NCI-H146 treated with DMSO at 0.1 percent for 48 hours (cell line): ENCODE results near the gene SPATA13.

Experiments used
- DNase-seq: peaks from one replicate; lab custom pipeline; 2025; ENCODE audit not compliant: unreplicated experiment; lab: John Stamatoyannopoulos, UW

The SPATA13 gene

DNA sequence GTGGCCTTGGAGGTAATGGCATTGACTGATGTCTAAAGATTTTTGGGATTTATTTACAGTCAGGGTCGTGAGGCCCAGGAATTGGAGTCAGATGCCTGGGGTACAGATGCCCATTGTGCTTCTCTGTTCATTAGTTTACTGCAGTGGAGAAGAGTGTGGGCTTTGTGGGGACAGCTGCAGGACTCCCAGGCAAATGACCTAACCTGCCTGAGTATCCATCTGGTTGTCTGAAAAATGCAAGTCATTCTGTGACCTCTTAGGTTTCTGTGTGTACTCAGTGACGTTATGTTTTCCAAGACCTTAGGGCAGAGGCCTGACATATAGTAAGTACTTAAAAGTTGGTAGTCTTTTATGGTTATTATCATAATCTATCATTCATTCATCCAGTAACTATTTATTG is 60.5 kb downstream of the SPATA13 start:
- no peak for DNase-seq

DNA sequence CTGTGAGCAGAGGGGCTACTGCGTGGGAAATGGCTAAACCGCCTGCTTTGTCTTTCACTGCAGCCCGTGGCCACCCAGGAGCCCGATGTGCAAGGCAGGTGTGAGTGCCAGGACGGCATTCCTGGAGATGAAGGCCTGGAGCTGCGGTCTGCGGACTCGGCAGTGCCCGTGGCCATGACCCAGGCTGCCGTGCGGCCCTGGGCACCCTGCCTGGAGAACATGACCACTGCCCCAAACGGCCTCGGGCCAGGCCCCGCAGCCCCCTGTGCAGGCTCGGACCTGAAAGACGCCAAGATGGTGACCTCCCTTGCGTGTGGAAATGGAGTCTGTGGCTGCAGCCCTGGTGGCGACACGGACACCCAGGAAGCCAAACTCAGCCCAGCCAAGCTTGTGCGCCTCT is 62.2 kb downstream of the SPATA13 start:
- no peak for DNase-seq

DNA sequence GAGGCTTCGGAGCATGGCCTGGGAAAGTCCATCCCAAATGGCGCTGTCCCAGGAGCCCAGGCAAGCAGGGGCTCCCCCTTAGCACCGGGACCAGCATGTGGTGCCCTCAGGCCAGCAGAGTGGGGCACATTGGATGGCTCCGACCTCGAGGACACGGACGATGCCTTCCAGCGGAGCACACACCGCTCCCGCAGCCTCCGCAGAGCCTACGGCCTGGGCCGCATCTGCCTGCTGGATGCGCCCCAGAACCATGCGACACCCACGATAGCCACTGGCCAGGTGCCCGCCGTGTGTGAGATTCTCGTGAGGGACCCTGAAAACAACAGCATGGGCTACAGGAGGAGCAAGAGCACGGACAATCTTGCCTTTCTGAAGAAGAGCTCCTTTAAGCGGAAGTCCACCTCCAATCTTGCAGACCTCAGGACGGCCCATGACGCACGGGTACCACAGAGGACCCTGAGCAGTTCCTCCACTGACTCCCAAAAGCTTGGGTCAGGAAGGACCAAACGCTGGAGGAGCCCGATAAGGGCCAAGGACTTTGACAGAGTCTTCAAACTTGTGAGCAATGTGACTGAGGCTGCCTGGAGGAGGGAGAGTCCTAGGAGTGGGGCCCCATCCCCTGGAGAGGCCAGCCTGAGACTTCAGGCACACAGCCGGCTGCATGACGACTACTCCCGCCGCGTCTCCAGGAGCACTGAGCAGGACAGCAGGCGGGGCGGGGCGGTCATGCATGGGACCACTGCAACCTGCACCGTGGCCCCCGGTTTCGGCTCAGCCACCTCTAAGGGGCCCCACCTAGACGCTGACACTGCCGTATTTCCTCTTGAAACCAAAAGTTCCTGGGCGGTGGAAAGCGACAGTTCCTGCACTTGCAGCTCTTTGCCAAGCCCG is 63.1 kb downstream of the SPATA13 start:
- DNase-seq: no peak

DNA sequence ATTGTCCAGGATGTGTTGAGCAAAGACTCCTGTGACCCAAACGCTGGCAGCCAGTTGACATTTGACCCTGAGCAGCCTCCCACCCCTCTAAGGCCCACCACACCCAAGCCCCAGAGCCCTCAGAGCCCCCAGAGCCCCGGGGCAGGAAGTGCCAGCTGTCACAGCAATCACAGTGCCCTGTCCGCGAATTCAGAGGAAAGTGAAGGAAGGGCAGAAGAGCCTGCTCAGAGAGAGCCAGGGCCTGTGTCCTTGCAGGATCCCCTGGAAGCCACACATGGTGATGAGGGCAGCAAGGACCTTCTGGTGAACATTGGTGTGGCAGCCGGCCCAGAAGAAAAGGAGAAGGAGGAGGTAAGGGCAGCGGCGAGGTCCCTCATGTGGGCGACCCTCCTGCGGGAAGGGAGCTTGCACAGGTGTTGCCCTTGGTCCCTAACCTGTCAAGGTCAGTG is 63.7 kb downstream of the SPATA13 start:
- no peak for DNase-seq

DNA sequence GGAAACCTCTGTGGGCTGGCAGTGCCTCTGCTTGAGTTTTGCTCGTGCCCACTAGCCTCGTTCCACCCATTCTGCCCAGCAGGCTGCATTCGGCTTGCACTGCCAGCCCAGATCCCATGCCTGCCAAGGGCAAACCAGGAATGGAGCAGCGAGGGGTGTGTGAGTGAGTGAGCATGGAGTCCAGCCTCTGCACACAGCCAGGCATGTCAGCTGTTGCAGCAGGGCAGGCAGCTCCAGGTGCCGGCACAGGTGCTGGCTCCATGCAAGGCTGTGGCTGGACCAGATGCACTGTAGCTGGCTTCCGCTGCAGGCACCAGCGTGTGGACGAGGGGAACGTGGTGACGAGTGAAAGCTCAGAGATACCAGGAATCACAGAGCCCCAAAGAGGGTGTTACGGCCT is 64.5 kb downstream of the SPATA13 start:
- DNase-seq: no peak

DNA sequence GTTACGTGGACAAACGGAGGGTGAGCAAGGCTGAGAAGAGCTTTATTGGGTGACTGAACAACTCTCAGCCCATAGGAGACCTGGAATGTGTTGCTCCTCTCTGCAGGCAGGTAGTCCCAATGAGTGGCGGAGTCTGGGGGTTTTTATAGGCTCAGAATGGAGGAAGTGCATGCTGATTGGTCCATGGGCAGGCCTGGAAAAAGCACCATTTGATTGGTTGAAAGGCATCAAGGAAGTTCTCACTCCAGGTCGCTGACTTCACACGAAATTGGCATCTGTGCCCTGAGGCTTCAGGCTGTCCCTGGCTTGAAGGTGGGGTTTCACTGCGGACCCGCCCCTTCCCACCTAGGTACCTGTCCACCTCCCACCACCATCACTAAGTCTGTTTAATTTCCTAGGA is 65.4 kb downstream of the SPATA13 start:
- no peak for DNase-seq

DNA sequence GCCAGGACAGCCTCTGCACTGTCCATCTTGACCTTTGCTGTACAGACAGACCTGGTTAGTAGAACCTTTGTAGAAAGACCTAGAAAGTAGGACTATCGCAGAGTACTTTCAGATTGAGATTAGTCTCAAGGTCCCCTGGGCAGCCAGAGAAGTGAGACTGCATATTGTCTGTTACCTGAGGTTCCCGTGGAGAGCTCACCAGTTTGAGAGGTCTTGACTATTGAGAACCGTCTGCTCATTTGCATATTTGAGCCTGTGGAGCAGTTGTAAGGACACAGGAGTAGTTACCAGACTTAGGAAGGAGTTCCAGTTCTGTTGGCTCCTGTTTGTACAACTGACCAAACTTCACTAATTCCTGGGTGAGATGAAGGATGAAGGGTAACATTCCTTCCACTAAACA is 66.2 kb downstream of the SPATA13 start:
- DNase-seq: no peak

DNA sequence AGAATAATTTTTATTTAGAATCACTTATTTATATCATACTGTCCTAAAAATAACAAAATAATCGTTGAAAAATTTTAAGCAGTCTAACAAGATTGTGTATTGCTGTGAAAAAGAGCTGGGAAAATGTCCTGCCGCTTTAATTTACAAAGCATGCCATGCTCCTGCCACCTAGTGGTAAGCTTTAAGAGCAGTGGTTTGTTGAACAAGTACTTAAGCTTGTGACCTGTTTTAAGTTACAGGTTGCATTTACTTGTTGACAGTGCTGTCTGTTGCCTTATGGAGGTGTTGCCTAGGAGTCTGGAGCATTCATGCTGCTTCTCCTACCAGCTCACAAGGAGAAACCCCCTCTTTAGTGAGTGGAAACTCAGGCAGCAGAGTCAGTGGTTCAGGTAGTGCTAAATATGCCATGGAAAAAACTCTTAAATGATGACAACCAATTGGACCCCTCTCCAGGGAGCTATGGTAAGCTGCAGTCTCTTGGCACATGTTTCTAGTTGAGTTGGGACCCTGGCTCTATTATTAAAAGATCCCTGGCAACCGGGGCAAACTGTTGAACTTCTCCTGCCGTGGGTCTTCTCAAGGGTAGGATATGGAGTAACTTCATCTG is 68.4 kb downstream of the SPATA13 start:
- no peak for DNase-seq

DNA sequence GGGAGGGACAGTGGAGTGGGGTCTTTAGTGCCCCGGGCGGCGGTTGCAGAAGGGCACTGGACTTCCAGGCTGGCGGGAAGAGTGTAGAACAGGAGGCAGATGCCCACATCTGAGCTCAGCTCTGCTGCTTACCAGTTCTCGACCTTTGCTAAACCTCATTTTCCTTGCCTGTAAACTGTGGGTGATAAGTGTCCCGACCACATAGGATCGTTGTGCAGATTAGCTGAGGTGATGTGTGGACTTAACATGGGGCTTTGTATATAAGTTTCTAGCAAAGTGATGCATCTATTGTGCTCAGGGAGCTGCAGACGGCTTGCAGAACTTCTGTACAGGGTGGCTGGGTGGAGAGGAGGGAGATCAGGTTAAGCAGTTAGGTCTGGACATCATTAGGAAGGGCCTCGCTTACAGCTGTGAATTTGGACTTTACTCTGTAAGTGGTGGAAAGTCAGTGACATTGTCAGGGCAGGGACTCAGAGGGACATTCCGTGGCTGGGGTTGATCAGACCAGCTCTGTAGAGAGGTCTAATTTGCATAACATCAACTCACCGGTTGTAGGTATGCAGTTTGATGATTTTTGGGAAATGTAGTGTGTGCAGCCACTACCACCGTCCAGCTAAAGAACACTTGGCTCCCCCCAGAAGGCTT is 70.0 kb downstream of the SPATA13 start:
- DNase-seq: no peak

DNA sequence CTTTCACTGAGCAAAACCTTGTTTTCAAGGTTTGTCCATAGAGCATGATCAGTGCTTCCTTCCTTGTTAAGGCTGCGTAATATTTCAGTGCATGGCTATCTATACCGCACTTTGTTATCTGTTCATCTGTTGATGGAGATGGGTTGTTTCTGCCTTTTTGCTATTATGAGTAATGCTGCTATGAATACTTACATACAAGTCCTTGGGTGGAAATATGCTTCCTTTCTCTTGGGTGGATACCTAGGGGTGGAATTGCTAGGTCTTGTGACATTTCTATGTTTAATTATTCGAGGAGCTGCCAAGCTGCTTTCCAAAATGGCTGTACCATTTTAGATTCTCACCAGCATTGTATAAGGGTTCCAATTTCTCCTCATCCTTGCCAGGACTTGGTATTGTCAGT is 70.9 kb downstream of the SPATA13 start:
- DNase-seq: no peak

DNA sequence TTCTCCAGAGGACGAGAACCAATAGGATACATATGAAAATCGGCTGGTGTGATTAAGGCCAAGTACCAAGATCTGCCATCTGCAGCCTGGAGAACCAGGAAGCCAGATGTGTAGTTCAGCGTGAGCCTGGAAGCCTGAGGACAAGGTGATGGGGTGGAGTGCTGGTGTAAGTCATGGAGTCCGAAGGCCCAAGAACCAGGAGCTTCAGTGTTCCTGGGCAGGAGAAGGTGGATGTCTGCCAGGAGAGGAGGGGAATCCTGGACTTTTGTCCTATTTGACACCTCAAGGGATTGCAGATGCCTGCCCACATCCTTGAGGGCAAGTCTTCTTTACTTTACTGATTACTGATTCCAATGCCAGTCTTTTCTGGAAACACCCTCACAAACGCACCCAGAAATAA is 71.5 kb downstream of the SPATA13 start:
- DNase-seq: no peak

DNA sequence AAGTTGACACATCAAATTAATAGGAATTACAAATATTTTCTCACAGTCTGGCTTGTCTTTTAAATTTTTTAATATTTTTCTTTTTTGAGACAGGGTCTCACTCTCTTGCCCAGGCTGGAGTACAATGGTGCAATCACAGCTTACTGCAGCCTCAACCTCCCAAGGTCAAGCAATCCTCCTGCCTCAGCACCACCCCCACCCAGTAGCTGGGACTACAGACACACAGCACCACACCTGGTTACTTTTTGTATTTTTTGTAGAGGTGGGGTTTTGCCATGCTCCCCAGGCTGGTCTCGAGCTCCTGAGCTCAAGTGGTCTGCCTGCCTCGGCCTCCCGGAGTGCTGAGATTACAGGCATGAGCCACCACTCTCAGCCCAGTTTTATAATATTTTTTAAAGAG is 72.0 kb downstream of the SPATA13 start:
- DNase-seq: no peak

DNA sequence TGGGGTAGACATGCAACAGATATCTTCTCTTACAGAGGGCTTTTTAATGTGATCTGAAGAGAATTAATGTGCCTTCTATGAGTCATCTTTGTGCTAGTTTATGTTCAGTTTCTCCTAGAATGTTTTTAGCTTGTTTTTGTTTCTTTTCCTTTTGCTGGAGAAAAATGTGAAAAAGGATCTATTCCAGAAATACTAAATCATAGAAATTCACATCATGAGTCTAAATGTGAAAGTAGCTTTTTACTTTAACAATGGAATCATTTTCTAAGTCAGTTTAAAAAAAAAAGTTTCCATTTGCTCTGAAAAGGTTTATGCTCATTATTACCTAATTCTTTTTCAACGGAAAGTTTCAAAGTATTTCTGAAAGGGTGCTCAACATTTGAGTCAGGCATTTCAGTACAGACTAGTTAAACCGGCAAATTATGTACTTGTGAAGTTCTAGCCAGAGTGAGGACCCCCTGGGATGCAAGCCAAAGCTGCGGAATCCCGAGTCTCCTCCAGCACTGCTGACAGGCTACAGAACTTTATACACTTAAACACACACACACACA is 72.9 kb downstream of the SPATA13 start:
- no peak for DNase-seq

DNA sequence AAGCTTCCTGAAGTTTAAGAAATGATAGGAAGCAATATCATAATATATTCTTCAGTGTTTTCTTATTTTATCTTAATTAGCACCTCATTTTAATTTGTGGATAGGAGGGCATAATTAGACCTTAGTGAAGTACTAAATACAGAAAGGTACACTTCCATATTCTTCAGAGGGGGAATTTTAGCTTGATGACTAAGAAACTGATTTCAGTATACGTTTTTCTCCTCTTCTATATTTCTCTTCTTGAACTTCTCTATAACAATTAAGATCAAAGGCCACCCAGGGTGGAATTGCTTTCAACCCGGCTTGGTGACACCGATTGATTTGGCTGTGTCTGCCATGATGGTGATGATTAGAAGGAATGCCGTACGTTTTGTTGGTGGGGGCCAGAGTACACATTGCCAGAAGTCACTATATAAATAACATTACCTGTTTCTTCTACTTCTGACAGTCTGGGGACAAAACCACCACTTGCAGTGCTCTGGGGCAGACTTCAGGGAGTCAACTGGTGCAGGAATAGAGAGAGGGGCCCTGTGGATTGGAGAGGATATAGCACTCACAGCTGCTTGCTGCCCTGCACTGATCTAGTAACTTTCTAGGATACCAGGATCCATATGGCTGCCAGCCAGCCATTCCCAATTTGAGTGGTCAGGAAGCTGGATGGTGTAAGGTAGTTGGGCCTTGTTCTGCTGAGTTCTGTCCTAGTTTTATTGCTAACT is 73.8 kb downstream of the SPATA13 start:
- DNase-seq: no peak

DNA sequence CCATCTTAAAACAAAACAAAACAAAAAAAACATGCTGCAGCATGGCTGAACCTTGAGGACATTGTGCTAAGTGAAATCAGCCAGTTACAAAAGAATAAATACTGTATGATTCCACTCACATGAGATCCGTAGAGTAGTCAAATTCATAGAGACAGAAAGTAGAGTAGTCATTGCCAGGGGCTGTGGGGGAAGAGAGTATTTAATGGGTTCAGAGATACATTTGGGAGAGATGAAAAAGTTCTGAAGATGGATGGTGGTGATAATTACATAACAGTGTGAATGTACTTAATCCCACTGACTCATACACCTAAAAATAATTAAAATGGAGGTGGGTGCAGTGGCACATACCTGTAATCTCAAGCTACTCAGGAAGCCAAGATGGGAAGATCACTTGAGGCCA is 76.8 kb downstream of the SPATA13 start:
- DNase-seq: no peak

DNA sequence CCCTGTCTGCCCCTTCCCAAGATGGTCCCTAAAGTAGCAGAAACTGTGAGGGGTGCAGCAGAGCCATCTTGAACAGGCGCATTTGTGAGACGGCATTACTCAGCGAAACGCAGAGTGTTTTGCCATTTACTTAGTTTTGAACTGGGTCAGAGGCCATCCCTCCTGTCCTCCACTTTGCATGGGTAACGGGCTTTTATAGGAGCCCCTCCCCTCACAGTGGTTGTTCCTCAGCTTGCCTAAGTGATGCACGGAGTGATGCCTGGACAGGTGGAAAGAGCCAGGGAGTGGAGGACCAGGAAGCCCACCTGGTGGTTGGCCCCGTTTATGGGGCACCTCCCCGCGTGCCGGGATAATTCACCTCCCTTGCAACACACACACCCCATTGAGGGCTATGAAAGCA is 80.8 kb downstream of the SPATA13 start:
- DNase-seq: no peak

DNA sequence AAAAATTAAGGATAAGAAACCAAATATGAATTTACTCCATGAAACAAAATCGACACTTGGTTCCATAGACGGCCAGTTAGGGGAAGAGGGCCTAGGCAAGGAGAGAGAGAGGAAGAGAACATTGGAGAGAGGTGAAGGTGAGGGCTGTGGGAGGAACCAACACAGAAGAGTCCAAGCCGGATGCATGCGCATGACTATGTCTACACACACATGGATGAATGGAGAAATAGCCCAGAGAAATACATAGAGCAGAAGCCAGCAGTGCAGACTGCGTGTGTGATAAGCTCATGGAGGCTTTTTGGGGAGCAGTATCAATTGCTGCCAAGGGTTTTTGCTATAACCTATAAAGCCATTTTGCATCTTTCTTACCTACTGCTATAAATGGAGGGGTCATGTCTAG is 81.6 kb downstream of the SPATA13 start:
- no peak for DNase-seq

DNA sequence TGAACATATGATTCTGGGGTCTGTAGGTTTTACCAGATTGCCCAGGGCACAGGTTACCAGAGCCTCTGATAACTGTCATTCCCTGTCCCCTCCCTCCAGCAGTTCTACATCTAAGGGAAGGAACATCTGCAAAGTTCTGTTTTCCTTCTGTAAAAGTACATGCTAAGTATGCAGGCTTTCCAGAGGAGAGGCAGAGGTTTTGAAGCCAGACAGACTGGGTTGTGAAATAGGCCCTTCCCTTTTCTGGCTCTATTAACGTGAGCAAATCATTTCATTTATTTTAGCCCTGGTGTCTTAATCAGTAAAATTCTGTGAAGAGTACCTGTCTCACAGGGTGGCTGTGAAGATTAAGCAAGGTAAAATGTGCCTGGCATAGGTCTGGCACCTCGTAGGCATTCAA is 82.8 kb downstream of the SPATA13 start:
- no peak for DNase-seq

DNA sequence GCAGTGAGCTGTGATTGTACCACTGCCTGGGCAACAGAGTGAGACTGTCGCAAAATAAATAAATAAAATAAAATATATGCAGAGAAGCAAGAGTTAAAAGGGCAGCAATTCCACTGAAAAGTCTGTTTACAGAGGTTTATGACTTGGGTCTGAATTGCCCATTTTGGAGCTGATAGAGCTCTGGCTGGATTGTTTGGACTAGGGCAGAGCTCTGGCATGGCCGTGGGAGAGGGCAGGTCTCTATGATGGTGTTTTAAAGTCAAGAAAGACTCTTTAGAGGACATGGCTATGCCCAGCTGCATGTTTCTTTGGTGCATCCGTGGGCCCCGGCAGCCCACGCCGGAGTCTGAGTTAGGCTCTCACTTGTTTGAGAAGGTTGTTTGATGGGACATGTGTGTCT is 84.3 kb downstream of the SPATA13 start:
- DNase-seq: no peak

DNA sequence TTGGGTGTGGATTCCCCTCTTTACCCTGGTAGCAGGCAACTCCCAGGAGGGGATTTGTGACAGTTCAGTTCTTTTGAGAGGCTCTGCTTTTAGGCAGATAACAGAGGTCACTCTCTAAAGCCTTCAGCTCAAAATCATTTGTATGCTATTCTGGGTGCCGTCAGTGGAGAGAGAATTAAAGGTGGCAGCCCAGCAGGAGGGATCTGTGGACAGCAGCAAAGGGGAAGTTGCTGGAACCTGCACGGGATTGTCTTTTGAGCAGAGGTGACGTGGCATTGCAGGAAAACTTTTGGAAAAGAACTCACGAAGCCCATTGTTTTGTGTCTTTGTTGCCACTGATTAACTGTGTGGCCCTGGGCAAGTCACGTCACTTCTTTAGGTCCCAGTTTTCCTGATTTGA is 86.5 kb downstream of the SPATA13 start:
- DNase-seq: no peak

DNA sequence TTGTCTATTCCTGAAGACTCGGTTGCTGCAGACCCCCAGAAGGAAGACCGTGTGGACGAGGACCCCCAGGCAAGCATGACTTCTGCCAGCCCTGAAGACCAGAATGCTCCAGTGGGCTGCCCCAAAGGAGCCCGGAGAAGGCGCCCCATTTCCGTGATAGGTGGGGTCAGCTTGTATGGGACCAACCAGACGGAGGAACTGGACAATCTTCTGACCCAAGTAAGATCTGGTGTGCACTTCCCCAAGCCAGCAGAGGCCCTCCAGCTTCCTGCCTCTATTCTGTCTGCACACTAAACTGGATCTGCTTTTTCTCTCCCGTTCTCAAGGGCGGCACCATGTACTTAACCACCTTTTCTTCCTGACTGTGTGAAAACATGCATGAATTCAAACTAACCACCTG is 89.1 kb downstream of the SPATA13 start:
- no peak for DNase-seq
